ENCODE results near the gene PGBD4.
A peak's percentile ranks its signal among the peaks of the same experiment; 100 is the strongest.

Gene PGBD4

DNA sequence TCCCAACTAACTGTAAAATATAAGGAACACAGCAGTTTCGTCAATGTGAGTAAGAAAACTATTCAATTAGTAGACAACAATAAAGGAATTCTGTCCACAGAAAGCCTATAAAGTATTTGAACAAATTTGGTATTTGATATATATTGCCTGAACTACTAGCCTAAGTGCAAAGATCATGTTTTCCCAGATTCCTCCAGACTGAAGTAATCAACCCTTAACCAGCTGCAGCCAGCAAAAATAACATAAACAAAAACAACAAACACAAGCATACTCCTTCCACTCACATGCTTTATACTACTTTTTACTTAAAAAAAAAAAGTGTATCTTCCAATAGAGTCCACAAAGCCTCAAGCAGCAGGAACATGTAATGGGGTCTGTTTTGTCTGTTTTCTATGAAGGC, 24.1 kb downstream of the PGBD4 start:
- no peak for TF ChIP-seq POLR2A (IDR thresholded peaks at IDR 0.05; ENCODE audit: low read length)
- TF ChIP-seq GATA1 (IDR thresholded peaks at IDR 0.05; ENCODE audit: low read depth, low read length): no peak
- no peak for DNase-seq

DNA sequence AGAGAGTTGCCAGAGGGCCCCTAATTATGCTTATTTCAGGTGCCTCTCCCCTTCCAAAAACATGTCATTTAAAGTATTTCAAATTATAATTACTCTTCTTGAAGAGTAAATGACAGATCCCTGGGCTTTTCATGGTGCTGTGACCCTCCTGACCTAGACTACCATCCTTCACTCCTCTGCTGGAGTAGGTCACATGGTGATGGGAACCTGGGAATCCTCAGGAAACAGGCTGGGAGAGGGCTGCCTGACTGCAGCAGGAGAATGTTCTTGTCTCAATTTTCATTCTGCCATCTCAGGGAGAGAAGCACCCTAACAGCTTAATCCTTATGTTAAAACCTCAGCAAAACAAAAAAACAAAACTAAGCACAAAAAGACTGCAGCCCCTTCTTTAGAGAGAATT, 24.6 kb downstream of the PGBD4 start:
- TF ChIP-seq GATA1 (IDR thresholded peaks at IDR 0.05; ENCODE audit: low read depth, low read length) (no peak), POLR2A (IDR thresholded peaks at IDR 0.05; ENCODE audit: low read length) (no peak)
- DNase-seq: no peak

DNA sequence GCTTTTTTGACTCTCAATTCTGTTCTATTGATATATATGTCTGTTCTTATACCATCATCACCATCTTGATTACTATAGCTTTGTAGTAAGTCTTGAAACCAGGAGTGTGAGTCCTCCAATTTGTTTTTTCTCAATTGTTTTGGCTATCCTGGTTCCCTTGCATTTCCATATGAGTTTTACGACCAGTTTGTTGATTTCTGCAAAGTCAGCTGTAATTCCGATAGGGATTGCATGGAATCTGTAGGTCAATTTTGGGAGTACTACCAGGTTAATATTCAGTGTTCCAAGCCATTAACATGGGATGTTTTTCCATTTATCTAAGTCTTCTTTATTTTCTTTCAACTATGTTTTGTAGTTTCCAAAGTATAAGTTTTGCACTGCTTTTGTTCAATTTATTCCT, 27.0 kb downstream of the PGBD4 start:
- no peak for DNase-seq
- TF ChIP-seq GATA1 (IDR thresholded peaks at IDR 0.05; ENCODE audit: low read depth, low read length) (no peak), POLR2A (IDR thresholded peaks at IDR 0.05; ENCODE audit: low read length) (no peak)

DNA sequence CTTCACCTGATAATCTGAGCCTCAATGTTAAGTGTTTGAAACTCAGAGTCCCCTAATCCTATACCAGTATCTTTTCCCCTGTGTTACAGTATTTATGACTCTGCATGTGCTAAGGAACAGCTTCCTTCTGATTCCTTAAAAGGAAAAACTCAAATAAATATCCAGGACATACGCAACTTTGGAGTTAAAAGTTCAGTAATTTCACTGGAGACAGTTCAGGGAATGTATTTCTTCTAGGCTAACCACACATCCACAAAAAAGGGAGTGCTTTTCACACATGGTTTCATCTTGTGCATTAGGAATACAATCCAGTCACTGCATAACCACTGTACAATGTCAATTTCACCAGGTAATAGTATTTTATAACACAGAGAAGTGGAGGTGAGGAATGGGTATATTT, 31.0 kb downstream of the PGBD4 start:
- DNase-seq: no peak
- TF ChIP-seq GATA1 (IDR thresholded peaks at IDR 0.05; ENCODE audit: low read depth, low read length) (no peak), POLR2A (IDR thresholded peaks at IDR 0.05; ENCODE audit: low read length) (no peak)

DNA sequence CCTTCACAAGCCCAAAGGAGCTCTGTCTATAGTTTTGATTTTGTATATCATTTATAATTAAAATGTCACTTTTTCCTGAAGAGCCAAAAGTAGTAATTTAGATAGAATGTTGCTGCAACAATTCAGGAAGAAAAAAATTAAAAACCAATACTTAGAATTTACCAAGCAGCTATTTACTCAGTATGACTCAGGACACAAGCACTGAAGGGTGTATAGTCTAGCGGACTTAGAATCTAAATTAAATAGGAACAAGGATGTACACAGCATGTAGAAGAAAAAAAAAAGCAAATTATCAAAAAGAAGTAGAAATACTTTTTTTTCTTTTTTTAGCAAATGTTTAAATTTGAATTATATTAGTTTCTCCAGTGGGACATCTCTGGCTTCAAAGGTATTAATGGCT, 31.6 kb downstream of the PGBD4 start:
- TF ChIP-seq GATA1 (IDR thresholded peaks at IDR 0.05; ENCODE audit: low read depth, low read length) (no peak), POLR2A (IDR thresholded peaks at IDR 0.05; ENCODE audit: low read length) (no peak)
- no peak for DNase-seq

DNA sequence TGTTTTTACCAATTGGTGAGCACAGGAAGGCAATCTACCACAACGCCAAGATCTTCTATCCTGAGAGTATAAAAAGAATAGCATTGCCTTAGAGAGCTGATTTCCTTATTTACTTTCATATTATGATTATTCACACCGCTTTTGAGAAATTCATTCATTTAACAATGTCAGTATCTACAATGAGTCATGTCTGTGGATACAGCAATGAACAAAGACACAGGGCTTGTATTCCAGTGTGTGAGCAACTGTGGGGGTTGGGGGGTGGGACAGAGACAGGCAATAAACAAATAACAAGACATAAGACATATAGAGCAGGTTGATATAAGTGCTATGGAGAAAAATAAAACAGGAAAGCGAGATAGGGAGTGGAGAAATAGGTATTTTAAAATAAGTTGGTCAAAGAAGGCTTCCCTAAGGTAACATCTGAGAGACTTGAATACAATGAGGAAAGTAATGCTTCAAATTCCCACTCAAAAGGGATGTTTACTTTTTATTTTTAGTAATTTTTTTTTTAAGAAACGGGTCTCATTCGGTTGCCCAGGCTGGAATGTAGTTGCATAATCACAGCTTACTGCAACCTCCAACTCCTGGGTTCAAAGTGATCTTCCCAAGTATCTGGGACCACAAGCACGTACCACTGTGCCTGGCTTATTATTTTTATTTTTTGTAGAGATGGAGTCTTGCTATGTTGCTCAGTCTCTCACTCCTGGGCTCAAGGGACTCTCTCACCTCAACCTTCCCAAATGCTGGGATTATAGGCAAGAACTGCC, 45.7 kb downstream of the PGBD4 start:
- TF ChIP-seq GATA1 (IDR thresholded peaks at IDR 0.05; ENCODE audit: low read depth, low read length): no peak
- no peak for TF ChIP-seq POLR2A (IDR thresholded peaks at IDR 0.05; ENCODE audit: low read length)
- no peak for DNase-seq

DNA sequence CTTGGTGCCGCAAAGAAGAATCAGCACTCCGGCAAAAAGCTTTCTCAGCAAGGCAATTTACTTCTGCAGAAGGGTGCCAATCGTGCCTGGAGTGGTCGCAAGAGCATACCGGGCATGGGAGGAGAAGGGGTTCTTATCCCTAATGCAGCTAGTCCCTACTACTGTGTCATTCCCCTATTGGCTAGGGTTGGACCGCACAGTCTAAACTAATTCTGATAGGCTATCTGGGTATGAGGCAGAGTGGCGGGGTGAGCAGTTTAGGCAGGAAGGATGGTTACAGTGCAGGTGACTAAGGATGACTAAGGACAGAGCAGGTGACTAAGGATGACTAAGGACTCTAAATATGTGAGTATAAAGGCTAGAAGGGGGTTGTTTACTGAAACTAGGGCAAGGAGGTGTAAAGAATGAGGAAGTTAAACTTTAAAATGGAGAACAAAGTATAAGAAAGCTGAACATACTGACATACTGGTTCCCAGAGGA, 52.9 kb downstream of the PGBD4 start:
- peak; percentile 35 to 47 for DNase-seq
- TF ChIP-seq POLR2A (IDR thresholded peaks at IDR 0.05; ENCODE audit: low read length) (no peak), GATA1 (IDR thresholded peaks at IDR 0.05; ENCODE audit: low read depth, low read length) (no peak)

DNA sequence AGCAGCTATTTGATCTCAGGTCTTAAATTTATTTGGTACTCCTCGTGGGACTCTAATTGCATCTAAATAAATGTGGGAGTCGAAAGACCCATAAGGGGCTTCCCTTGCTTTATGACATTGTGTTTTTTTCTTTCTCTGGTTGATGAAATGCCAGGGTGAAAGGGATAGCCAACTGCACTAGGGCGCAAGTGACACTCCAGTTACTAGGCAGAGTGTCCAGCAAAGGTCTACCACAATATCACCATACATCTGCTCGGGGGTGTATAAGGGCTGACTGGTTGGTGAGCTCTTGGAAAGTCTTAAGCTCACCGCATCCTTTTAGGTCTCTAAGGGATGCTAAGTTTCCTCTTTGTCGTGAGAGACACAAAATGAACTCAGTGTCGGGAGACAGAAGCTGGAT, 54.0 kb downstream of the PGBD4 start:
- DNase-seq: no peak
- TF ChIP-seq POLR2A (IDR thresholded peaks at IDR 0.05; ENCODE audit: low read length): no peak
- TF ChIP-seq GATA1 (IDR thresholded peaks at IDR 0.05; ENCODE audit: low read depth, low read length): no peak
